Measurements from ENCODE around the gene PPFIBP1.

DNA sequence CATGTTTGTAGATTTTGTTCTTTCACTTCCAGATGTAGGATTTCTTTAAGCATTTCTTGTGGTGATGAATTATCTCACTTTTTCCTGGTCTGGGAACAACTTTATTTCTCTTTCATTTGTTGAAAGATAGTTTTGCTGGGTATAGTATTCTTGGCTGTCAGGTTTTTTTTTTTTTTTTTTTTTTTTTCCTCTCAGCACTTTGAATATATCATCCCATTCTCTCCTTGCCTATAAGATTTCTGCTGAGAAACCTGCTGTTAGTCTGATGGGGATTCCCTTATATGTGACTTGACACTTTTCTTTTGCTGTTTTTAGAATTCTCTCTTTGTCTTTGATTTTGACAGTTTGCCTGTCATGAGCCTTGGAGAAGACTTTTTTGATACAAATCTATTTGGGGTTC is 47.0 kb upstream of the PPFIBP1 start:
- TF ChIP-seq, protein P1, sequence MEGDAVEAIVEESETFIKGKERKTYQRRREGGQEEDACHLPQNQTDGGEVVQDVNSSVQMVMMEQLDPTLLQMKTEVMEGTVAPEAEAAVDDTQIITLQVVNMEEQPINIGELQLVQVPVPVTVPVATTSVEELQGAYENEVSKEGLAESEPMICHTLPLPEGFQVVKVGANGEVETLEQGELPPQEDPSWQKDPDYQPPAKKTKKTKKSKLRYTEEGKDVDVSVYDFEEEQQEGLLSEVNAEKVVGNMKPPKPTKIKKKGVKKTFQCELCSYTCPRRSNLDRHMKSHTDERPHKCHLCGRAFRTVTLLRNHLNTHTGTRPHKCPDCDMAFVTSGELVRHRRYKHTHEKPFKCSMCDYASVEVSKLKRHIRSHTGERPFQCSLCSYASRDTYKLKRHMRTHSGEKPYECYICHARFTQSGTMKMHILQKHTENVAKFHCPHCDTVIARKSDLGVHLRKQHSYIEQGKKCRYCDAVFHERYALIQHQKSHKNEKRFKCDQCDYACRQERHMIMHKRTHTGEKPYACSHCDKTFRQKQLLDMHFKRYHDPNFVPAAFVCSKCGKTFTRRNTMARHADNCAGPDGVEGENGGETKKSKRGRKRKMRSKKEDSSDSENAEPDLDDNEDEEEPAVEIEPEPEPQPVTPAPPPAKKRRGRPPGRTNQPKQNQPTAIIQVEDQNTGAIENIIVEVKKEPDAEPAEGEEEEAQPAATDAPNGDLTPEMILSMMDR (IDR thresholded peaks at IDR 0.05; ENCODE audit: low read depth, low read length), result no peak
- TF ChIP-seq POLR2A (IDR thresholded peaks at IDR 0.05; ENCODE audit: extremely low read depth, insufficient read length) (no peak), MYC (IDR thresholded peaks at IDR 0.05; ENCODE audit: low read depth, low read length) (no peak)
- TF ChIP-seq, protein P2, sequence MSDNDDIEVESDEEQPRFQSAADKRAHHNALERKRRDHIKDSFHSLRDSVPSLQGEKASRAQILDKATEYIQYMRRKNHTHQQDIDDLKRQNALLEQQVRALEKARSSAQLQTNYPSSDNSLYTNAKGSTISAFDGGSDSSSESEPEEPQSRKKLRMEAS (IDR thresholded peaks at IDR 0.05; ENCODE audit: low read depth, low read length), result no peak
